HG02642 (cell line): ENCODE measurements around the gene NOL3.

ENCODE experiments used
- ATAC-seq: cut with Tn5 transposase; IDR thresholded peaks from one replicate; pipeline ENCODE4 v1.9.1; 2021; ENCODE audit warnings: mild to moderate bottlenecking; ENCODE audit not compliant: unreplicated experiment, poor library complexity

The NOL3 gene

GRCh38 chr16:67169011-67169451 lies 1.3 kb upstream of the NOL3 start:
- no peak for ATAC-seq

GRCh38 chr16:67169642-67170167 lies 633 bp upstream of the NOL3 start:
- no peak for ATAC-seq

- ATAC-seq: no peak
These were observed 761 bp downstream of the NOL3 start for GRCh38 chr16:67170949-67171649.

GRCh38 chr16:67173323-67173722 lies 3.0 kb downstream of the NOL3 start:
- no peak for ATAC-seq

- ATAC-seq: peak; percentile 35
These were observed 3.7 kb downstream of the NOL3 start for GRCh38 chr16:67173808-67174705.

- ATAC-seq: no peak
These were observed 4.4 kb downstream of the NOL3 start for GRCh38 chr16:67174706-67175231.

- no peak for ATAC-seq
These were observed 6.3 kb downstream of the NOL3 start for GRCh38 chr16:67176662-67177061.

GRCh38 chr16:67177743-67178699 lies 7.7 kb downstream of the NOL3 start:
- ATAC-seq: no peak

GRCh38 chr16:67179421-67180080 lies 9.2 kb downstream of the NOL3 start:
- no peak for ATAC-seq

- no peak for ATAC-seq
These were observed 9.8 kb downstream of the NOL3 start for GRCh38 chr16:67180166-67180565.

- no peak for ATAC-seq
These were observed 11.0 kb downstream of the NOL3 start for GRCh38 chr16:67181346-67181745.

GRCh38 chr16:67182288-67182687 lies 11.9 kb downstream of the NOL3 start:
- ATAC-seq: no peak

- no peak for ATAC-seq
These were observed 12.9 kb downstream of the NOL3 start for GRCh38 chr16:67183284-67183626.

- peak; percentile 91 for ATAC-seq
These were observed 13.5 kb downstream of the NOL3 start, which contains the start of gene MATCAP1 for GRCh38 chr16:67183627-67184452. Gene MATCAP1, minus strand, starts transcription at chr16:67183963. Its CDS starts 3,353 bp downstream, at chr16:67180610.

GRCh38 chr16:67184453-67184994 lies 14.2 kb downstream of the NOL3 start:
- peak; percentile 9 for ATAC-seq

- ATAC-seq: no peak
These were observed 14.8 kb downstream of the NOL3 start for GRCh38 chr16:67184995-67185650.

- ATAC-seq: no peak
These were observed 15.4 kb downstream of the NOL3 start for GRCh38 chr16:67185651-67186134.

- ATAC-seq: no peak
These were observed 16.2 kb downstream of the NOL3 start for GRCh38 chr16:67186550-67186950.
